Ovary (tissue), 3 donors: Measurements from ENCODE around the gene CYP4A22.

ENCODE experiments used
- POLR2A ChIP-seq: fragments of 450-650 bp; IDR thresholded peaks from one replicate; pipeline ENCODE4 v1.6.1; 2017; ENCODE audit warnings: antibody characterized with exemption, mild to moderate bottlenecking, moderate library complexity
- TF ChIP-seq, protein P1 (sequence below), 3 donors: fragments of 450-650 bp in 2 of 3; fragments of 200-600 bp in 1 of 3; IDR thresholded peaks; one replicate each; pipeline versions ENCODE4 v1.5.1 to v1.8.0; 2016 to 2022; ENCODE audit warnings: antibody characterized with exemption in 3 of 3, mild to moderate bottlenecking in 1 of 3
- donor health status: DM: no; HTN: no; CAD: no.

DNA sequence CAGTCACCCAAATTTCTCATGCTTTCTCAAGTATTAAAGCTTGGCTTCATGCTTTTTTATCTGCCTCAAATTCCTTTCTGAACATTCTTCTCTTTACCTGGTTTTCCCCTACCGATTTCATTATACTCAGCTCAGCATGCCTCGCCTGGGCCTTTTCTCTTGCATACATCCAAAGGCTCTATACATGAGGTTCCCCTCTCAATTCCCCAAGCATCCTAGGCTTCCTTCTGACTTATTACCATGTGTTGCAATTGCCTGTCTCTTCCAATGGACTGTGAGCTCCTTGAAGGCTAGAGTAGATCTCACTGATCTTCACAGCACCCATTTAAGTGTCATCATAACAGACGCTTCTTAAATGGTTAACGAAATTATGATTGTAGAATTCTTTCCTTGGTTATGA lies 24.1 kb upstream of the CYP4A22 start:
- TF ChIP-seq, protein P1, sequence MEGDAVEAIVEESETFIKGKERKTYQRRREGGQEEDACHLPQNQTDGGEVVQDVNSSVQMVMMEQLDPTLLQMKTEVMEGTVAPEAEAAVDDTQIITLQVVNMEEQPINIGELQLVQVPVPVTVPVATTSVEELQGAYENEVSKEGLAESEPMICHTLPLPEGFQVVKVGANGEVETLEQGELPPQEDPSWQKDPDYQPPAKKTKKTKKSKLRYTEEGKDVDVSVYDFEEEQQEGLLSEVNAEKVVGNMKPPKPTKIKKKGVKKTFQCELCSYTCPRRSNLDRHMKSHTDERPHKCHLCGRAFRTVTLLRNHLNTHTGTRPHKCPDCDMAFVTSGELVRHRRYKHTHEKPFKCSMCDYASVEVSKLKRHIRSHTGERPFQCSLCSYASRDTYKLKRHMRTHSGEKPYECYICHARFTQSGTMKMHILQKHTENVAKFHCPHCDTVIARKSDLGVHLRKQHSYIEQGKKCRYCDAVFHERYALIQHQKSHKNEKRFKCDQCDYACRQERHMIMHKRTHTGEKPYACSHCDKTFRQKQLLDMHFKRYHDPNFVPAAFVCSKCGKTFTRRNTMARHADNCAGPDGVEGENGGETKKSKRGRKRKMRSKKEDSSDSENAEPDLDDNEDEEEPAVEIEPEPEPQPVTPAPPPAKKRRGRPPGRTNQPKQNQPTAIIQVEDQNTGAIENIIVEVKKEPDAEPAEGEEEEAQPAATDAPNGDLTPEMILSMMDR (IDR thresholded peaks at IDR 0.05): no peak
- no peak for TF ChIP-seq POLR2A
